Ishikawa (cell line): ENCODE measurements around the gene LRPAP1.
"Not testable (repeated sequence)": the region's sequence is repeated elsewhere in the genome, so short reads cannot be mapped to it uniquely, and the experiment has no call there.

Source experiments
- CEBPB ChIP-seq: IDR thresholded peaks from 2 replicates; pipeline ENCODE4 v1.6.1; 2012
- EGR1 ChIP-seq: IDR thresholded peaks from 2 replicates; pipeline ENCODE4 v1.6.1; 2012
- EP300 ChIP-seq: IDR thresholded peaks from 2 replicates; pipeline ENCODE4 v1.6.1; 2012; ENCODE audit warnings: borderline replicate concordance
- MAX ChIP-seq: IDR thresholded peaks from 2 replicates; pipeline ENCODE4 v1.6.1; 2012
- NFIC ChIP-seq: IDR thresholded peaks from 2 replicates; pipeline ENCODE4 v1.6.1; 2012
- RAD21 ChIP-seq: IDR thresholded peaks from 2 replicates; pipeline ENCODE4 v1.6.1; 2012; ENCODE audit warnings: low read depth
- REST ChIP-seq: IDR thresholded peaks from 2 replicates; pipeline ENCODE4 v1.6.1; 2012; ENCODE audit warnings: low read depth, mild to moderate bottlenecking
- TAF1 ChIP-seq: IDR thresholded peaks from 2 replicates; pipeline ENCODE4 v1.6.1; 2012; ENCODE audit warnings: low read depth, mild to moderate bottlenecking
- TCF12 ChIP-seq: IDR thresholded peaks from 2 replicates; pipeline ENCODE4 v1.6.1; 2012; ENCODE audit warnings: low read depth
- TEAD4 ChIP-seq: IDR thresholded peaks from 2 replicates; pipeline ENCODE4 v1.6.1; 2012
- YY1 ChIP-seq: IDR thresholded peaks from 2 replicates; pipeline ENCODE4 v1.6.1; 2012; ENCODE audit warnings: low read depth

- not testable (repeated sequence) for TF ChIP-seq CEBPB, EP300, TEAD4, REST, MAX, YY1, RAD21, TAF1, NFIC, TCF12
- peak; percentile 62; the same call in 1 of the 2 replicates for TF ChIP-seq EGR1
Observed at GRCh38 chr4:3575426-3576369, 43.5 kb upstream of the LRPAP1 start.
